ENCODE results near the gene EFNA2. TPM values are rescaled to one million over a fixed set of nuclear protein-coding genes. Genes with fewer than 3 reads are reported as not detected.
A peak's percentile ranks its signal among the peaks of the same experiment; 100 is the strongest.
"Not testable (repeated sequence)": the region's sequence is repeated elsewhere in the genome, so short reads cannot be mapped to it uniquely, and the experiment has no call there.

EFNA2 gene
- total RNA-seq, 4 donors from 2014 or later, result not detected

DNA sequence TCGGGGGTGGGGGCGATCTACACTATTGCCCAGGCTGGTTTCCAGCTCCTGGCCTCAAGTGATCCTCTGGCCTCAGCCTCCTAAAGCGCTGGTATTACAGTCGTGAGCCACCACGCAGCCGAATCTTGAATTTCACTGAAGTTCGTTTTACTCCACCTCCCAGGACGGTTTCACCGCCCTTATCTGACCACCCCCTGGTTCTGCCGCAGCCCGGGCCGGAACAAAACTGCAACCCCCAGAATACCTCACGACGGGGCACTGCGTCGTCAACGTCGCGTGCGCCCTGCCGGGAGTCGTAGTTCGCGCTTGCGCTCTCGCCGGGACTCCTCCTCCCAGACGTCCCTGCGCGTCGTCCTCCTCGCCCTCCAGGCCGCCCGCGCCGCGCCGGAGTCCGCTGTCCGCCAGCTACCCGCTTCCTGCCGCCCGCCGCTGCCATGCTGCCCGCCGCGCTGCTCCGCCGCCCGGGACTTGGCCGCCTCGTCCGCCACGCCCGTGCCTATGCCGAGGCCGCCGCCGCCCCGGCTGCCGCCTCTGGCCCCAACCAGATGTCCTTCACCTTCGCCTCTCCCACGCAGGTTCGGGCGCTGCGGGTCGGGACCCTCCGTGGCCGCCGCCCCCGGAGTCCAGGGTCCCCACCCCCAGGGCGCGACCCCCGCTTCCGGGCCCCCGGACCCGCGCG lies 44.1 kb upstream of the EFNA2 start, which contains the start of gene ATP5F1D:
TSS of gene ATP5F1D (plus strand) at position 335 of the 679 bp plus-strand sequence. CDS start at position 435, 100 bp downstream.
- peak within 1 kb of the TSS; percentile 65 to 96 (median 94) for H3K4me3 ChIP-seq
- H3K36me3 ChIP-seq, result peaks cover 0 to 13% (median 0%) of the 10 kb centered on the region in 3 donors
- TF ChIP-seq, protein P1, sequence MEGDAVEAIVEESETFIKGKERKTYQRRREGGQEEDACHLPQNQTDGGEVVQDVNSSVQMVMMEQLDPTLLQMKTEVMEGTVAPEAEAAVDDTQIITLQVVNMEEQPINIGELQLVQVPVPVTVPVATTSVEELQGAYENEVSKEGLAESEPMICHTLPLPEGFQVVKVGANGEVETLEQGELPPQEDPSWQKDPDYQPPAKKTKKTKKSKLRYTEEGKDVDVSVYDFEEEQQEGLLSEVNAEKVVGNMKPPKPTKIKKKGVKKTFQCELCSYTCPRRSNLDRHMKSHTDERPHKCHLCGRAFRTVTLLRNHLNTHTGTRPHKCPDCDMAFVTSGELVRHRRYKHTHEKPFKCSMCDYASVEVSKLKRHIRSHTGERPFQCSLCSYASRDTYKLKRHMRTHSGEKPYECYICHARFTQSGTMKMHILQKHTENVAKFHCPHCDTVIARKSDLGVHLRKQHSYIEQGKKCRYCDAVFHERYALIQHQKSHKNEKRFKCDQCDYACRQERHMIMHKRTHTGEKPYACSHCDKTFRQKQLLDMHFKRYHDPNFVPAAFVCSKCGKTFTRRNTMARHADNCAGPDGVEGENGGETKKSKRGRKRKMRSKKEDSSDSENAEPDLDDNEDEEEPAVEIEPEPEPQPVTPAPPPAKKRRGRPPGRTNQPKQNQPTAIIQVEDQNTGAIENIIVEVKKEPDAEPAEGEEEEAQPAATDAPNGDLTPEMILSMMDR (IDR thresholded peaks at IDR 0.05), result peak in 1 of 6 experiments; percentile 20
- peak in 3 of 4 donors; percentile 29 to 82 (median 41) for TF ChIP-seq POLR2A (IDR thresholded peaks at IDR 0.05)
- WGBS, 2 donors, result 1 to 4% methylated on average over 8 to 32 of the region's 79 CpGs
- peaks cover 0 to 9% (median 0%) of the 10 kb centered on the region in 4 donors for H3K27me3 ChIP-seq
- intact Hi-C loops (cut with DNase I), result no loop called here
- peak within 1 kb of the TSS; percentile 92 to 99 (median 96) for H3K27ac ChIP-seq
- peaks cover 67 to 94% (median 78%) of the 10 kb centered on the region in 3 donors for H3K4me1 ChIP-seq
- no peak for DNase-seq
- no peaks in the 10 kb centered on the region for H3K9me3 ChIP-seq

DNA sequence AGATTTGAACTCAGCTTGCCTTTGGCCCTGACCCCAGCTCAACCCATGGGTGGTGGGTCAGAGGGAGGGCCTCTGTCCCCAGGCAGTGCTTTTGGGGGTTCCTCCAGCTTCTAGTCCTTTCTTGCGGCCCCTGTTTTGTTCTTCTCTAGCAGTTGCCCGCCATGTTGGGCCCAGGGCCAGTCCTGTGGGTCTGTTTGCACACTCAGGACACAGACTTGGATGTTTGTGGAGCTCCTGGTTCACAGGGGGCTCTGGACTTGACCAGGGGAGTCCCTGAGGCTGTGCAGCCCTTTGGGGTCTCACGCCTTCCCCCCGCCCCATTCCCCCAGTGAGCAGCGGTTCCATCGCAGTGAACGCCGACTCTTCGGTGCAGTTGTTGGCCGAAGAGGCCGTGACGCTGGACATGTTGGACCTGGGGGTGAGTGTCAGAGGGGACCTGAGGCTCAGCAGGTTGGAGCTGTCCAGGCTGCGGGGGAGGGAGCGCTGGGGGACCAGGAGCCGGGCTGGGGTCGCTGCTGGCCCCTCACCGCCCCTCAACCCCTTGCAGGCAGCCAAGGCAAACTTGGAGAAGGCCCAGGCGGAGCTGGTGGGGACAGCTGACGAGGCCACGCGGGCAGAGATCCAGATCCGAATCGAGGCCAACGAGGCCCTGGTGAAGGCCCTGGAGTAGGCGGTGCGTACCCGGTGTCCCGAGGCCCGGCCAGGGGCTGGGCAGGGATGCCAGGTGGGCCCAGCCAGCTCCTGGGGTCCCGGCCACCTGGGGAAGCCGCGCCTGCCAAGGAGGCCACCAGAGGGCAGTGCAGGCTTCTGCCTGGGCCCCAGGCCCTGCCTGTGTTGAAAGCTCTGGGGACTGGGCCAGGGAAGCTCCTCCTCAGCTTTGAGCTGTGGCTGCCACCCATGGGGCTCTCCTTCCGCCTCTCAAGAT lies 41.6 kb upstream of the EFNA2 start:
- no peak for DNase-seq
- H3K4me1 ChIP-seq, result peaks cover 67 to 91% (median 67%) of the 10 kb centered on the region in 3 donors
- H3K9me3 ChIP-seq, result no peaks in the 10 kb centered on the region
- TF ChIP-seq, protein P1 (IDR thresholded peaks at IDR 0.05), result peak; percentile 92 to 98 (median 98)
- peak in 1 of 4 donors; percentile 21 for TF ChIP-seq POLR2A (IDR thresholded peaks at IDR 0.05)
- H3K4me3 ChIP-seq, result peak overlapping the region; percentile 19 to 60 (median 40)
- peaks cover 0 to 13% (median 0%) of the 10 kb centered on the region in 3 donors for H3K36me3 ChIP-seq
- intact Hi-C loops (cut with DNase I), result loop anchor here (2.0 kb wide), 1 partner anchor 23 kb away; no protein-coding TSS in a partner anchor
- 21 to 80% methylated on average over 3 to 14 of the region's 33 CpGs for WGBS, 2 donors
- H3K27ac ChIP-seq, result peak overlapping the region; percentile 90 to 100 (median 98)
- H3K27me3 ChIP-seq, result no peaks in the 10 kb centered on the region

DNA sequence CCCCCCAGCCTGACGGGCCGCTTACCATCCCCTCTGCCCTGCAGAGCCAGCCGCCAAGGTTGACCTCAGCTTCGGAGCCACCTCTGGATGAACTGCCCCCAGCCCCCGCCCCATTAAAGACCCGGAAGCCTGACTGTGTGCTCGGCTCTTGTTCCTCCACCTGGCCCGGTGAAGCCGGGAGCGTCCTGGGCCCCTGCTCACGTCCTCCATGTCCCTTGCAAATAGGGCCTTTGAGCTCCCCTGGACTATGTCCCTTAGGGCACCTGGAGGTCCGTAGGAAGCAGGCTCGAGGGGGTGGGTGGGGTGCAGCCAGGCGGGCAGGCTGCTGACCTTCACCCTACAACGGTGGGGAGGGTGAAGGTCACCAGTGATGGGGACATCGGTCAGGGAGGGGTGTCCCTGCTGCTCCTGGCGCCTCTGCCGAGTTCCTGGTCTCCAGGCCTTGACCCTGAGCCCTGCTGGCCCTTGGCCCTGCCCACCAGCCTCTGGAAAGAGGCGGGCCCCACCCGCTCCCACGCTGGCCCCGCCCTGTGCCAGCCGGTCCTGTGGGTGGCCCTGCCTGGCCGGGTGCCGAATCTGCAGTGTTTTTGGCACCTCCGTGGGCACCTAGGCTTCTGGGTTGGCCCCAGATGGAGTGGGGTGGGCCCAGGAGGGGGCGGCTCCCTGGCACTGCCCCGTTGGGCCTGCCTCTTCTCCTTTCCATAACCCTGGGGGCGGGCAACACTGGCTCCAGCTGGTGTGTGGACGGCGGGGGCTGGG lies 40.8 kb upstream of the EFNA2 start:
- peak overlapping the region; percentile 90 to 100 (median 98) for H3K27ac ChIP-seq
- 0 to 37% methylated on average over 1 to 6 of the region's 31 CpGs for WGBS, 2 donors
- peaks cover 64 to 84% (median 67%) of the 10 kb centered on the region in 3 donors for H3K4me1 ChIP-seq
- DNase-seq, result no peak
- intact Hi-C loops (cut with DNase I), result loop anchor here (2.0 kb wide), 1 partner anchor 22 kb away; no protein-coding TSS in a partner anchor
- peak in 1 of 4 donors; percentile 22 for TF ChIP-seq POLR2A (IDR thresholded peaks at IDR 0.05)
- TF ChIP-seq, protein P1 (IDR thresholded peaks at IDR 0.05), result no peak
- H3K27me3 ChIP-seq, result no peaks in the 10 kb centered on the region
- H3K9me3 ChIP-seq, result no peaks in the 10 kb centered on the region
- peaks cover 0 to 15% (median 0%) of the 10 kb centered on the region in 3 donors for H3K36me3 ChIP-seq
- H3K4me3 ChIP-seq, result peak overlapping the region; percentile 19 to 60 (median 40)

DNA sequence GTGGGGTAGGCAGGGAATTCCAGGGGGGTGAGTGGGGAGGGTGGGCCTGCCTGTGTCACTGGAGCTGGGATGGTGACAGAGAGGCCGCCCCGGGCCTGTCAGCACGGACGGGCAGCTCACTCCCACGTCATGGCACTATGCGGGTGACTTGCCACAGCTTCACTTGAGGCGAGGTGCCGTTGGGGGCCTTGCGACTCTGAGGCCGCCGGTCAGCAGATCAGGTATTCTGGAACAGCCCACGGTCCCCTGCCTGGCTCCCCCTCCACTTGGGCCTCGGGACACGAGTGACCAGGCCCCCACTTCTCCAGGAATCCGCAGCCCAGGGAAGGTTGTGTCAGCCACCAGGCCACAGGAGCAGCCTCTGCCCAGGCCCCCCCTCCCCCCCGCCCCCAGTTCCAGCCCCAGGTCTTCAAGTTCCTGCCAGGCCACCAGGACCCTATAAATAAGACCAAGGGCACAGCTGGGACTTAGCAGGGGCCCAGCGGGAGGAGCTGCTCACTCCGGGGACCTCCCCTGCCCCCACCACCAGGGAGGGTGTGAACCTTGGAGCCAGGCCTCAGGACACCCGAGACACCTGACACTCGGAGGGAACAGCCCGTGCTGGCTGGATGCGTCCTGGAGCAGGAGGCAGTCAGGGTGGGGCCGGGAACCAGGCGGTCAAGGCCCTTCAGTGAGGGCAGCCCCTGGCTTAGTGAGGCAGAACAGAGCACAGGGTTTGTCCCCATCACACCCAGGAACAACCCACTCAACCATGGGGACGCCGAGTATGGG lies 40.0 kb upstream of the EFNA2 start:
- Histone ChIP-seq H3K36me3 (peaks cover 0 to 23% (median 0%) of the 10 kb centered on the region in 3 donors), H3K27ac (peak overlapping the region; percentile 90 to 100 (median 98)), H3K27me3 (no peaks in the 10 kb centered on the region), H3K9me3 (no peaks in the 10 kb centered on the region), H3K4me1 (peaks cover 61 to 77% (median 61%) of the 10 kb centered on the region in 3 donors), H3K4me3 (peak overlapping the region in 3 of 4 donors; percentile 38 to 60 (median 43))
- intact Hi-C loops (cut with DNase I), result loop anchor here (2.0 kb wide), 1 partner anchor 21 kb away; no protein-coding TSS in a partner anchor
- 33% methylated on average over 14 of the region's 26 CpGs; no CpG with 5 or more reads in 1 of the 2 donors for WGBS, 2 donors
- no peak for DNase-seq
- TF ChIP-seq, protein P1 (IDR thresholded peaks at IDR 0.05), result no peak
- TF ChIP-seq POLR2A (IDR thresholded peaks at IDR 0.05), result no peak

DNA sequence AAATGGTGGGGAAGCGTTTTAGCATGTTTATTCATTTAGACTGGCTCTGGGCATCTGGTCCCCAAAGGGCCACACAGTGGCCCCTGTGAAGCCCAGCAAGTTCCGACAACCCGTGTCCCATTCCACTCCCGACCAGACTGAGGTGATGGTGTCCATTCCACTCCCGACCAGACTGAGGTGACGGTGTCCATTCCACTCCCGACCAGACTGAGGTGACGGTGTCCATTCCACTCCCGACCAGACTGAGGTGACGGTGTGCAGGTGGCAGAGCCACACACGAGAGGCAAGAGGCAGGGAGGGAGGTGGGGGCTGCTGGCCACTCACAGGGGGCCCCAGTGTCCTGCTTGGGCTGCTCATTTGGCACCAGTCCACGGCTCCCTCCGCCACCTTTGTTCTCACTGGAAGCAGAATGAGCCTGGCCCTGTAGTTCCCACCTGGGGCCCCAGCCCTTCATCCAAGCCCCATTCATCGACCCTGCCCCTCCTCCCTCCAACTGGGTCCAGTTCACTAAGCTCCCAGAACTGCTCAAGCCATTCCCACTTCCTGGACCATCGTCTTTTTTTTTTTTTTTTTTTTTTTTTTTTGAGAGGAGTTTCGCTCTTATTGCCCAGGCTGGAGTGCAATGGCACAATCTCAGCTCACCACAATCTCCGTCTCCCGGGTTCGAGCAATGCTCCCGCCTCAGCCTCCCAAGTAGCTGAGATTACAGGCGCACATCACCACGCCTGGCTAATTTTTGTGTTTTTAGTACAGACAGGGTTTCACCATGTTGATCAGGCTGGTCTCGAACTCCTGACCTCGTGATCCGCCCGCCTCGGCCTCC lies 39.2 kb upstream of the EFNA2 start:
- DNase-seq; intact Hi-C loops (cut with DNase I); H3K27me3 ChIP-seq; H3K9me3 ChIP-seq: not testable (repeated sequence)
- 68 to 77% methylated on average over 15 to 19 of the region's 27 CpGs for WGBS, 2 donors
- H3K27ac ChIP-seq, result peak overlapping the region; percentile 90 to 100 (median 98)
- H3K4me3 ChIP-seq, result peak overlapping the region in 1 of 4 donors; percentile 2
- H3K4me1 ChIP-seq, result peaks cover 54 to 77% (median 54%) of the 10 kb centered on the region in 3 donors
- peaks cover 0 to 31% (median 2%) of the 10 kb centered on the region in 3 donors for H3K36me3 ChIP-seq

Data from esophagus squamous epithelium (tissue), 5 donors.